Measurements from ENCODE around the gene DLX3.

DNA sequence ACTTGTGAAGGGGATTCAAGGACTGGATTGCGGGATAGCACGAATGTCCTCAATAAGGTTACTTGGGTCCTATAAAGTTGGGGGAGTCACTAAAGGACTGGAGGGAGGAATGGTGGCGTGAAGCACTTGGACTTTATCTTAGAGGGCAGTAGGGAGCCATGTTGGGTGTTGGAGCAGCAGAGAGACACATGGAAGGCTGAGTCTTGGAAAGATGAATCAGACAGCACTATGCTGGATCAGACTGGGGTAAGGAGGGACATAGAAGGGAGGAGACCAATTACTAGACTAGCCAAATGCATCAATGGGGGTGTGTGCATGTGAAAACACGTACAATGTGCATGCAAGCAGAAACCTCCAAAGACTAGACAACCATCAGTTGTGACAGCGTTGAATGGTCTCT is 52.1 kb downstream of the DLX3 start:
- TF ChIP-seq, protein P1, sequence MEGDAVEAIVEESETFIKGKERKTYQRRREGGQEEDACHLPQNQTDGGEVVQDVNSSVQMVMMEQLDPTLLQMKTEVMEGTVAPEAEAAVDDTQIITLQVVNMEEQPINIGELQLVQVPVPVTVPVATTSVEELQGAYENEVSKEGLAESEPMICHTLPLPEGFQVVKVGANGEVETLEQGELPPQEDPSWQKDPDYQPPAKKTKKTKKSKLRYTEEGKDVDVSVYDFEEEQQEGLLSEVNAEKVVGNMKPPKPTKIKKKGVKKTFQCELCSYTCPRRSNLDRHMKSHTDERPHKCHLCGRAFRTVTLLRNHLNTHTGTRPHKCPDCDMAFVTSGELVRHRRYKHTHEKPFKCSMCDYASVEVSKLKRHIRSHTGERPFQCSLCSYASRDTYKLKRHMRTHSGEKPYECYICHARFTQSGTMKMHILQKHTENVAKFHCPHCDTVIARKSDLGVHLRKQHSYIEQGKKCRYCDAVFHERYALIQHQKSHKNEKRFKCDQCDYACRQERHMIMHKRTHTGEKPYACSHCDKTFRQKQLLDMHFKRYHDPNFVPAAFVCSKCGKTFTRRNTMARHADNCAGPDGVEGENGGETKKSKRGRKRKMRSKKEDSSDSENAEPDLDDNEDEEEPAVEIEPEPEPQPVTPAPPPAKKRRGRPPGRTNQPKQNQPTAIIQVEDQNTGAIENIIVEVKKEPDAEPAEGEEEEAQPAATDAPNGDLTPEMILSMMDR (IDR thresholded peaks at IDR 0.05): no peak
- no peak for TF ChIP-seq POLR2A (IDR thresholded peaks at IDR 0.05)

Measured in uterus (tissue), 2 donors.